MM.1S (cell line): ENCODE results near the gene GPR142.

Experiments used
- DNase-seq: peaks from one replicate; pipeline ENCODE4 v3.0.0-alpha.2; 2015
- H2AFZ ChIP-seq: fragments of 300-600 bp; sonication (generic); 2 replicates; pipeline ENCODE4 v1.6.0; 2016; ENCODE audit warnings: antibody characterized with exemption, low read length
- H3F3A ChIP-seq: fragments of 300-600 bp; sonication (generic); 2 replicates; pipeline ENCODE4 v1.6.1; 2016; ENCODE audit warnings: mild to moderate bottlenecking, antibody characterized with exemption, low read length, moderate library complexity, mixed read lengths; ENCODE audit not compliant: insufficient read depth
- H3K27ac ChIP-seq: fragments of 300-600 bp; sonication (generic); 2 replicates; pipeline ENCODE4 v1.5.1; 2016; ENCODE audit warnings: mild to moderate bottlenecking, low read length
- H3K27me3 ChIP-seq: fragments of 300-600 bp; sonication (generic); replicated peaks from 2 replicates; pipeline ENCODE4 v1.6.0; 2016; ENCODE audit warnings: low read length; ENCODE audit not compliant: insufficient read depth
- H3K36me3 ChIP-seq: fragments of 300-600 bp; sonication (generic); replicated peaks from 2 replicates; pipeline ENCODE4 v1.6.1; 2016; ENCODE audit warnings: mild to moderate bottlenecking, low read length, mixed read lengths; ENCODE audit not compliant: insufficient read depth
- H3K4me1 ChIP-seq: fragments of 300-600 bp; sonication (generic); 2 replicates; pipeline ENCODE4 v1.6.1; 2016; ENCODE audit warnings: low read length, mixed read lengths
- H3K4me2 ChIP-seq: fragments of 300-600 bp; sonication (generic); 2 replicates; pipeline ENCODE4 v1.6.0; 2016; ENCODE audit warnings: low read depth, low read length
- H3K4me3 ChIP-seq: fragments of 300-600 bp; sonication (generic); 2 replicates; pipeline ENCODE4 v1.5.1; 2016; ENCODE audit warnings: low read length, mixed read lengths
- H3K79me2 ChIP-seq: fragments of 300-600 bp; sonication (generic); 2 replicates; pipeline ENCODE4 v1.6.1; 2016; ENCODE audit warnings: mixed run types, low read length, mixed read lengths
- H3K9ac ChIP-seq: fragments of 300-600 bp; sonication (generic); 2 replicates; pipeline ENCODE4 v1.6.1; 2016; ENCODE audit warnings: low read length, mixed read lengths
- H3K9me2 ChIP-seq: fragments of 300-600 bp; sonication (generic); replicated peaks from 2 replicates; pipeline ENCODE4 v1.6.1; 2016; ENCODE audit warnings: mild to moderate bottlenecking, low read length, mixed read lengths; ENCODE audit not compliant: insufficient read depth
- H3K9me3 ChIP-seq: fragments of 300-600 bp; sonication (generic); replicated peaks from 2 replicates; pipeline ENCODE4 v1.6.1; 2016; ENCODE audit warnings: mild to moderate bottlenecking, low read length, mixed read lengths; ENCODE audit not compliant: insufficient read depth
- H4K20me1 ChIP-seq: fragments of 300-600 bp; sonication (generic); 2 replicates; pipeline ENCODE4 v1.6.1; 2016; ENCODE audit warnings: mild to moderate bottlenecking, low read length, moderate library complexity, mixed read lengths; ENCODE audit not compliant: insufficient read depth
- EZH2 ChIP-seq: fragments of 300-600 bp; sonication (generic); optimal IDR thresholded peaks from 2 replicates; pipeline ENCODE3; 2017; ENCODE audit warnings: low read depth, mild to moderate bottlenecking, antibody characterized with exemption, low read length, mixed read lengths
- EZH2phosphoT487 ChIP-seq: fragments of 300-600 bp; sonication (generic); IDR thresholded peaks from 2 replicates; pipeline ENCODE4 v1.6.1; 2018; ENCODE audit warnings: antibody characterized with exemption, low read length
- TF ChIP-seq, protein P1 (sequence below): fragments of 300-600 bp; sonication (generic); IDR thresholded peaks from 2 replicates; pipeline ENCODE4 v1.5.1; 2016; ENCODE audit warnings: antibody characterized with exemption, low read length, mixed read lengths

Gene GPR142

GRCh38 chr17:74393346-74393942, 26.1 kb downstream of the GPR142 start:
- H3K4me1 ChIP-seq = no peaks in the 10 kb centered on the region
- no peaks in the 10 kb centered on the region for H4K20me1 ChIP-seq
- no peak for DNase-seq
- H3K27ac ChIP-seq = no peak overlapping the region
- H3K9me2 ChIP-seq = no peaks in the 10 kb centered on the region
- H3K79me2 ChIP-seq = no peaks in the 10 kb centered on the region
- no peaks in the 10 kb centered on the region for H3K36me3 ChIP-seq
- H3K4me3 ChIP-seq = no peak overlapping the region
- no peak overlapping the region for H2AFZ ChIP-seq
- TF ChIP-seq, protein P1, sequence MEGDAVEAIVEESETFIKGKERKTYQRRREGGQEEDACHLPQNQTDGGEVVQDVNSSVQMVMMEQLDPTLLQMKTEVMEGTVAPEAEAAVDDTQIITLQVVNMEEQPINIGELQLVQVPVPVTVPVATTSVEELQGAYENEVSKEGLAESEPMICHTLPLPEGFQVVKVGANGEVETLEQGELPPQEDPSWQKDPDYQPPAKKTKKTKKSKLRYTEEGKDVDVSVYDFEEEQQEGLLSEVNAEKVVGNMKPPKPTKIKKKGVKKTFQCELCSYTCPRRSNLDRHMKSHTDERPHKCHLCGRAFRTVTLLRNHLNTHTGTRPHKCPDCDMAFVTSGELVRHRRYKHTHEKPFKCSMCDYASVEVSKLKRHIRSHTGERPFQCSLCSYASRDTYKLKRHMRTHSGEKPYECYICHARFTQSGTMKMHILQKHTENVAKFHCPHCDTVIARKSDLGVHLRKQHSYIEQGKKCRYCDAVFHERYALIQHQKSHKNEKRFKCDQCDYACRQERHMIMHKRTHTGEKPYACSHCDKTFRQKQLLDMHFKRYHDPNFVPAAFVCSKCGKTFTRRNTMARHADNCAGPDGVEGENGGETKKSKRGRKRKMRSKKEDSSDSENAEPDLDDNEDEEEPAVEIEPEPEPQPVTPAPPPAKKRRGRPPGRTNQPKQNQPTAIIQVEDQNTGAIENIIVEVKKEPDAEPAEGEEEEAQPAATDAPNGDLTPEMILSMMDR = no peak
- TF ChIP-seq EZH2phosphoT487 (no peak), EZH2 (no peak)
- H3K27me3 ChIP-seq = peaks cover 81% of the 10 kb centered on the region
- no peaks in the 10 kb centered on the region for H3K9me3 ChIP-seq
- no peak overlapping the region for H3K4me2 ChIP-seq
- H3K9ac ChIP-seq = no peak overlapping the region
- no peaks in the 10 kb centered on the region for H3F3A ChIP-seq

DNA sequence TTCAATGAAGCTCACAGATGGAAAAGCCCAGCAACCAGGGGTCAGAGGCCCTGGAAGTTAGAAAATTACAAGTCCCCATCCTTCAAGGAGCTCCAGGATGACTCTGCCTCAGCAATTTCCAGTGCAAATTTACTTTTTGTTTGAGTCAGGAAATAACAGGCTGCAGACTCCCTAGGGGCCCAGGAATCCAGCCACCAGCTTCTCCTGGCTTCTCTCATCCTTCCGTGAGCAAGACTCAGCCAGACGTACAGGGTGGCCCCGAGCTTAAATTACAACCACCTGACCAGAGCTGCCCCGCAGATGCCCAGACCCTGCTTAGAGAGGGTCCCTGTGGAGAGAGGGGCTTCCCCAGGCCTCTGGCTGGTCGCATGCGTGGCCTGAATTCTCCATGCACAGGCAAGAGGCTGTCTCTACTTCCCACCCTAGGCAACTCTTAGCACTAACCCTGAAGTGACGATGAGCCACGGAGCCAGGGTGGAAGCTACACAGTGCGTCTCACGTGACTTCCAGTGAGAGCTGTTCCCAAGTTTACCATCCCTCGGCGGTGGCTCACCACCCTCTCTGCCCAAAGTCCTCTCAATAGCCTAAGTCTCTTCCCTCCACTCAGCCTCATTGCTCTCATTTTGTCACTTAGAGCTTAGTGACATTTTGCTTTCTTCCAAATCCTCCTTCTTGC, 27.1 kb downstream of the GPR142 start:
- Histone ChIP-seq H3K9me2 (no peaks in the 10 kb centered on the region), H3K9me3 (no peaks in the 10 kb centered on the region), H3K9ac (no peak overlapping the region), H3K27ac (no peak overlapping the region), H3K36me3 (no peaks in the 10 kb centered on the region), H3K4me1 (no peaks in the 10 kb centered on the region), H3K4me2 (no peak overlapping the region), H4K20me1 (no peaks in the 10 kb centered on the region), H3K79me2 (no peaks in the 10 kb centered on the region), H3F3A (no peaks in the 10 kb centered on the region), H3K4me3 (no peak overlapping the region), H3K27me3 (peaks cover 75% of the 10 kb centered on the region), H2AFZ (no peak overlapping the region)
- TF ChIP-seq, protein P1 = no peak
- no peak for TF ChIP-seq EZH2
- TF ChIP-seq EZH2phosphoT487 = no peak
- no peak for DNase-seq

DNA sequence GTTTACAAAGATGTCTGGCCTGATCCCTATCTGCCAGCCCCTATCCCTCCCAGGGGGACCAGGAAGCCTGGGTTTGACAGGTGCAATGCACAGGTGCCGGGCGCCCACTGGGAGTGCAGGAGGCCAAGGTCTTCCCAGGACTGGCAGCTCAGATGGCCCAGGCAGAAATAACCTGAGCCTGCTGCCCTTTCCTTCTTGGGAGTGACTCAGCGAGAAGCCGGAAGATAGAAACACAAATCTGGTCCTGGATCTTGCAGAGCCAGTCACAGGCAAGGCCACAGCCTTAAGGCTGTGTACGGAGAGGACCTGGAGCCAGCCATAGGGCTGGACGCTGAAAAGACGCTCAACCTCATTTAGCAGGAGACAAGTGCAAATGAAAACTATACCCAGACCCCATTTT, 27.7 kb downstream of the GPR142 start:
- no peak for DNase-seq
- Histone ChIP-seq H3K4me2 (no peak overlapping the region), H3K9ac (no peak overlapping the region), H3K36me3 (no peaks in the 10 kb centered on the region), H3K4me3 (no peak overlapping the region), H3K27ac (no peak overlapping the region), H3K4me1 (no peaks in the 10 kb centered on the region), H2AFZ (no peak overlapping the region), H3K27me3 (peaks cover 73% of the 10 kb centered on the region), H3K9me3 (no peaks in the 10 kb centered on the region), H4K20me1 (no peaks in the 10 kb centered on the region), H3K79me2 (no peaks in the 10 kb centered on the region), H3K9me2 (no peaks in the 10 kb centered on the region), H3F3A (no peaks in the 10 kb centered on the region)
- TF ChIP-seq EZH2 (no peak), EZH2phosphoT487 (no peak)
- TF ChIP-seq, protein P1 = no peak
